ENCODE data around the gene NECAB3. TPM values are rescaled to one million over a fixed set of nuclear protein-coding genes. Genes with fewer than 3 reads are reported as not detected.

NECAB3 gene
- total and polyA plus RNA-seq, 4 donors = 27.5 to 42.7 (median 33.6) TPM

DNA sequence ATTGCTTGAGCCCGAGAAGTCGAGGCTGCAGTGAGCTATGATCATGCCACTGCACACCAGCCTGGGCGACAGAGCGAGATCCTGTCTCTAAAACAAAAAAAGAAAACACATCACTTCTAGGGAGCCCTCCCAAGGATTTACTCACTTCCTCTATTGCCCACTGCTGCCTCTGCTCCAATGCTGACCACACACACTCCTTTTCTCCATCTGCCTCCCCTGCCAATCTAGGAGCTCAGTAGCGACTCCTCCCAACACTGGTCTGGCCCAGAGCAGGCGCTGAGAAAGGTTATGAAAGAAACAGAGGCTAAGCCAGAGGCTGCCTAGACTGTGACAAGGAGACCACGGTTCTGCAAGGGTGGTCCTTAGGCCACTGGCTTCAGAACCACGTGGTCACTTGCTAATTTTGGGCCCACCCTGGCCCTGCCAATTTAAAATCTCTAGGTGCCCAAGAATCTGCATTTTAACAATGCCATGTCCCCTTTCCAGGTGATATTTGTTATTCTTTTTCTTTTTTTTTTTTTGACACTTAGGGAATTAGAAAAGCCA lies 13.2 kb upstream of the NECAB3 start:
- no peaks in the 10 kb centered on the region for H3K27me3 ChIP-seq (ENCODE audit: control insufficient read depth, insufficient read depth, low read length)

DNA sequence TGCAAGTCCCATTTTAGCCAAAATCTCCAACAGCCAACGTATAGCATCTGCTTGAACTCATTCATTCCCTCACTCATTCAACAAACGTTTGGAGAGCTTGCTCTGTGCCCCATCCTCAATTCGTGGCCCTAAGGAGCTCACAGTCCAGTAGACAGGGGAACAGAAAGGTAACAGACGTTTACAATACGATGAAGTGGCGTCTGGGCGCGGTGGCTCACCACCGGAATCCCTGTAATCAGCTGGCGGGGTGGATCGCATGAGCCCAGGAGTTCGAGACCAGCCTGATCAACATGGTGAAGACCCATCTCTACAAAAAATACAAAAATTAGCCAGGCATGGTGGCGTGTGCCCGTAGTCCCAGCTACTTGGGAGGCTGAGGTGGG lies 12.7 kb upstream of the NECAB3 start:
- H3K9me3 ChIP-seq (ENCODE audit: control insufficient read depth, insufficient read depth, low read length) = no peaks in the 10 kb centered on the region
- WGBS (ENCODE audit: insufficient coverage) = 78% methylated on average over 11 of the region's 14 CpGs
- H3K27me3 ChIP-seq (ENCODE audit: control insufficient read depth, insufficient read depth, low read length) = no peaks in the 10 kb centered on the region
- no peaks in the 10 kb centered on the region for H3K36me3 ChIP-seq (ENCODE audit: control insufficient read depth, insufficient read depth, low read length)
- no peak for DNase-seq (ENCODE audit: low read depth in 4 of 6, low spot score in 6 of 6)
- peak overlapping the region; percentile 46 for H3K4me3 ChIP-seq (ENCODE audit: low read depth, low read length)
- peak overlapping the region; percentile 41 for H3K27ac ChIP-seq (ENCODE audit: low read depth, low read length)
- peaks cover 20% of the 10 kb centered on the region for H3K4me1 ChIP-seq (ENCODE audit: control insufficient read depth, insufficient read depth, low read length)

More for the DNA sequence above, 13.2 kb upstream of the NECAB3 start:
- H3K9me3 ChIP-seq (ENCODE audit: control insufficient read depth, insufficient read depth, low read length) = no peaks in the 10 kb centered on the region
- H3K4me3 ChIP-seq (ENCODE audit: low read depth, low read length) = no peak overlapping the region
- H3K27ac ChIP-seq (ENCODE audit: low read depth, low read length) = no peak overlapping the region
- 85% methylated on average over 6 of the region's 8 CpGs for WGBS (ENCODE audit: insufficient coverage)
- no peak for DNase-seq (ENCODE audit: low read depth in 4 of 6, low spot score in 6 of 6)
- no peaks in the 10 kb centered on the region for H3K36me3 ChIP-seq (ENCODE audit: control insufficient read depth, insufficient read depth, low read length)
- H3K4me1 ChIP-seq (ENCODE audit: control insufficient read depth, insufficient read depth, low read length) = peaks cover 20% of the 10 kb centered on the region

DNA sequence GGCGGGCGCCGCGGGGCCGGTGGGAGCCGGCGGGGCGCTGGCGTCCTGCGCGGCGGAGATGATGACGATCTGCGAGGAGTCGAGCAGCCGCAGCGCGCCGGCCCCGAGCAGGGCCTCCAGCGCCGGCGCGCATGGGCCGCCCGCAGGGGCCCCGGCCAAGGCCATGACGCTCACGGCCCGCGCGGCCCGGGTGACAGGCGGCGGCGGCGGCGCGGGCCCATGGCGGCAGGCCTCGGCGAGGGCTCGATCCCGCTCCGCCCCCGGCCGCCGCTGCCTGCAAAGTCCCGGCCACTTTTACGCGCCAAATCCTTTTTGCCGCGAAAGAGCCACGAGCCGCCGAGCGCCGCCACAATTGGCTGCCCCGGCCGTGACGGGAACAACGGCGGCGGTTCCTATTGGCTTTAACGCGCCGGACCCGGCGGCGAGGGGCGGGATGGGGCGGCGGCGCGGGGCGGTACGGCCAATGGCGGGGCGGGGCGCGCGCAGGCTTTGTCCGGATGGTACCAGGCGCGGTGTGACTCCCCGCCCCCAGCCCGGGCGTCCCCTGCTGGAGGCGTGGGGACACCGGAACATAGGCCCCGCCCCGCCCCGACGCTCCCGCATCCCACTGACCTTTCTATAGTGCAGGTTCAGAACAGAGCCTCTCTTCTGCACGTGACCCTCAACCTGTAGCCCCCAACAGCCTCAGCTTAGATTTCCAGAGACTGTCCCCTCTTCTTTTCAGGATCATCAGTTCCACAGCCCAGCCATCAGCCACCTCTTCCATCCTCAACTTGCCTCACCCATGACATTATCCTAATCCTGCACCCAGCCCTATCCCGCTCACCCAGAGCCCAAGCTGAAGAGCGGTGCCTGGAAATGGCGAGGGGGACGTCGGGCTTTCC lies 12.1 kb upstream of the NECAB3 start, which contains the start of gene E2F1:
Gene E2F1, minus strand, starts transcription at position 286 of the 884 bp plus-strand sequence. Its CDS starts 121 bp downstream, at position 165.
- no peaks in the 10 kb centered on the region for H3K9me3 ChIP-seq (ENCODE audit: control insufficient read depth, insufficient read depth, low read length)
- peak within 1 kb of the TSS; percentile 46 for H3K4me3 ChIP-seq (ENCODE audit: low read depth, low read length)
- WGBS (ENCODE audit: insufficient coverage) = 2% methylated on average over 101 of the region's 101 CpGs
- peak within 1 kb of the TSS; percentile 41 for H3K27ac ChIP-seq (ENCODE audit: low read depth, low read length)
- H3K27me3 ChIP-seq (ENCODE audit: control insufficient read depth, insufficient read depth, low read length) = no peaks in the 10 kb centered on the region
- no peaks in the 10 kb centered on the region for H3K36me3 ChIP-seq (ENCODE audit: control insufficient read depth, insufficient read depth, low read length)
- peak; percentile 63 to 98 (median 92) for DNase-seq (ENCODE audit: low read depth in 4 of 6, low spot score in 6 of 6)
- peaks cover 20% of the 10 kb centered on the region for H3K4me1 ChIP-seq (ENCODE audit: control insufficient read depth, insufficient read depth, low read length)

DNA sequence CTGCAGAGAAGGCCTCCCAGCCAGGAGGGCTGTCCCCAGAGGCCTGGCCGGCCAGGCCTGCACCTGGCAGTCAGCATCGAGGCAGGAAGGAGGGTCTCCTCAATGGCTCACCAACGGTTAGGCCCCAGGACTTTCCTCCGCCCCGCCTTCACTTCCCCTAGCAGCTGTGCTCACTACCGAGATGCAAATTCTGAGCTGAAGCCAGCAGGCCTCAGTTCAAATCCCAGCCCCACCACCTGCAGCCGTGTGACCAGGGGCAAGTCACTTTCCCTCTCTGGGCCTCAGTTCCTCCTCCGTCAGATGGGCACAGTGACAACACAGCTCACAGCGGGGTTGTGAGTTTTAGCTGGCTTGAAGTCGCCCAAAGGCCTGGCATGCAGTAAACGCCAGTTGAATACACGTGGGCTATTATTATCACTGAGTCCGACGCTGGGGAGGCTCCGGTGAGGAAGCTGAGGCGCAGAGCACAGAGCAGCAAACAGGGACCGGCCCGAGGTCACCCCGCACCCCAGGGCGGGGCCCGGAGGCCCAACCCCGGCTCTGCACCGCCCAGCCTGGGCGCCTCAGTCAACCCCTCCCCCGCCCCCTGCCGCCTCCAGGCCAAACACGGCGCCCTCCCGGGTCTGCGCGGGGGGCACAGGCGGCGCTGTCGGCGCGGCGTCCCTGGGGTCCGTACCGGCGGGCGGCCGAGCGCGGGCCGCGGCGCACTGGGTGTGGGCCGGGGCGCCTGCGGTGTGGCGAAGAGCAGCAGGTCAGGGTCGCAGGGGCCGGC lies 11.3 kb upstream of the NECAB3 start:
- no peaks in the 10 kb centered on the region for H3K27me3 ChIP-seq (ENCODE audit: control insufficient read depth, insufficient read depth, low read length)
- peak overlapping the region; percentile 33 for H3K4me3 ChIP-seq (ENCODE audit: low read depth, low read length)
- no peaks in the 10 kb centered on the region for H3K9me3 ChIP-seq (ENCODE audit: control insufficient read depth, insufficient read depth, low read length)
- H3K4me1 ChIP-seq (ENCODE audit: control insufficient read depth, insufficient read depth, low read length) = peaks cover 20% of the 10 kb centered on the region
- H3K27ac ChIP-seq (ENCODE audit: low read depth, low read length) = no peak overlapping the region
- H3K36me3 ChIP-seq (ENCODE audit: control insufficient read depth, insufficient read depth, low read length) = no peaks in the 10 kb centered on the region
- DNase-seq (ENCODE audit: low read depth in 4 of 6, low spot score in 6 of 6) = peak in 1 of 6 donors; percentile 31
- WGBS (ENCODE audit: insufficient coverage) = under 1% methylated on average over 52 of the region's 53 CpGs

DNA sequence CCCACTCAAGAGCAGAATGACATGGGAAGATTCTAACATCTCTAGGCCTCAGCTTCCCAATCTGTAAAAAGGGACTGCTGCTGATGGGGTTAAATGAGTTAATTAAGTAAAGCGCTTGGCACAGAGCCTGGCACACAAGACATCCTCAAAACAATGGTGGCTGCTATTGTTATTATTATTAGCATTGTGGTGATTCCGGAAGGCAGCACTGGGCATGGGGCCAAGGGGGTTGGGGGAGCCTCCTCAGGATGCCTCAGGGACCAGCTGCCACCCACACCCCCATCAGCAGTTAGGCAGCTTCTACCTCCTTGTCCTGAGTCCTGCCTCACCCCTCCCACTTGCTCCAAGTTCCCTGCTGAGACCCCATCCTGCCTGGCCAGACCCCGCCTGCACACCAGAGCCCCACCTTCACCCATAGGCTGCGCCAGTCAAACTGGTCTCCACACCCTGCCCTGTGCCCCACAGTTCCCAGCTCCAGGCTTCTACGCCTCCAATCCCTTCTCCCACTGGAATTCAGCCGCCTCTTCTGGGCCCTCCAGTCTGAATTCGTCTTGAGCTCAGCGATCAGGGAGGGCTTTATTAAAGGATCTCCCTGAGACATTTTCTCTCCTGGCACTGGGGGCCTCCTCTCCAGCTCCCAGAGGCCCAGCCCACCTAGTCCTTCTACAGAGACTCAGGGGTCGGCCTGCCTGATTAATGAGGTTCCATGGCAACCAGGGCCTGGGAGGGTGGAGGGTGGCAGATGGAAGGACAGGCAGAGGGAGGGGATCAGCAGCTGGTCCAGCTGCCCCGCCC lies 10.5 kb upstream of the NECAB3 start:
- peak in 2 of 6 donors; percentile 37 to 64 for DNase-seq (ENCODE audit: low read depth in 4 of 6, low spot score in 6 of 6)
- H3K4me1 ChIP-seq (ENCODE audit: control insufficient read depth, insufficient read depth, low read length) = peaks cover 20% of the 10 kb centered on the region
- no peaks in the 10 kb centered on the region for H3K27me3 ChIP-seq (ENCODE audit: control insufficient read depth, insufficient read depth, low read length)
- no peaks in the 10 kb centered on the region for H3K9me3 ChIP-seq (ENCODE audit: control insufficient read depth, insufficient read depth, low read length)
- H3K36me3 ChIP-seq (ENCODE audit: control insufficient read depth, insufficient read depth, low read length) = peaks cover 6% of the 10 kb centered on the region
- 12% methylated on average over 7 of the region's 10 CpGs for WGBS (ENCODE audit: insufficient coverage)
- peak overlapping the region; percentile 33 for H3K4me3 ChIP-seq (ENCODE audit: low read depth, low read length)
- H3K27ac ChIP-seq (ENCODE audit: low read depth, low read length) = no peak overlapping the region

DNA sequence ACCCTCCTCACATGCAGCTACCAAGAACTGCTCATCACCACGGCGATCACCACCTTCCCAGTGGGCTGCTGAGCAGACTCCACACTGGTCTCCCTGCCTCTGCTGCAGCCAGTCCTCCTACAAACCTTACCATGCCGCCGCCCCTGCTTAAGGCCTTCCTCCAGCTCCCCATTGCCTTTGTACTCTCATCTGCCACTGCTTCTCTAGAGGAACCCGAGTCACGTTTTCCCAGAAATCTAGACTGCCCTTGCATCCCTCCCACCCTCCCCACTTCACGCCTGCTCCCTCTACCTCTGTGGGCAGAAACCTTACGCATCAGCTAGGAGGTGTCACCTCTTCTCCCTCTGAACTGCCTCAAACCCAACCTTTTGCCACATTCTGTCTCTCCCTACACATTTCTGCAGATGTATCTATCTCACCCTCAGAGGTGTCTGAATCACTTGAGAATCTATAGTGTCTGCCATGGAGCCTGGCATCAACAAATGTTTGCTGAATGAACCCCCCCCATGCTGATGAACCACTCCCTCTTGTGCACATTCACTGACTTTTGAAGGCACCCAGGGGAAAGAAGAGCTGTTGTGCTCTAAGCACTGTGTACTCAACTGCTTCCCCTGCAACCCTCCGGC lies 7.6 kb upstream of the NECAB3 start:
- Histone ChIP-seq H3K36me3 (ENCODE audit: control insufficient read depth, insufficient read depth, low read length) (peaks cover 15% of the 10 kb centered on the region), H3K27me3 (ENCODE audit: control insufficient read depth, insufficient read depth, low read length) (no peaks in the 10 kb centered on the region), H3K27ac (ENCODE audit: low read depth, low read length) (no peak overlapping the region), H3K4me3 (ENCODE audit: low read depth, low read length) (no peak overlapping the region), H3K4me1 (ENCODE audit: control insufficient read depth, insufficient read depth, low read length) (peaks cover 17% of the 10 kb centered on the region), H3K9me3 (ENCODE audit: control insufficient read depth, insufficient read depth, low read length) (no peaks in the 10 kb centered on the region)
- 78% methylated on average over 9 of the region's 9 CpGs for WGBS (ENCODE audit: insufficient coverage)
- no peak for DNase-seq (ENCODE audit: low read depth in 4 of 6, low spot score in 6 of 6)

DNA sequence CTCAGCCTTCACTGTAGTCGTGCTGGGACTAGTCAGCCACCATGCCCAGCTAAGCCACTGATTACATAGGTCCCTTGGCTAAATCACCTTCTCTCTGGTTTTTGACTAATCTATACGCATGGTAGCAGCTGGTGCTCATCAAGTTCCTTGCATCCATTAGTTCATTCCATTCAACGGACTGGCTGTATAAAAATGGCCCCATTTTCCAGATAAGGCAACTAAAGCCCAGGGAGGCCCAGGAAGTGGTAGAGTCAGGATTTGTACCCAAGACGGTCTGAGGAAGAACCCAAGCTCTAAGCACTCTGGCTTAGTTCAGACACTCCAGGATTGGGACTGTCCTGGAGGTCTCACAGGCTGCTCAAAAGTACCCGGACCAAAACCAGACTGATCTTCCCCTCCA lies 7.1 kb upstream of the NECAB3 start:
- H3K36me3 ChIP-seq (ENCODE audit: control insufficient read depth, insufficient read depth, low read length) = peaks cover 21% of the 10 kb centered on the region
- H3K9me3 ChIP-seq (ENCODE audit: control insufficient read depth, insufficient read depth, low read length) = no peaks in the 10 kb centered on the region
- no peak overlapping the region for H3K4me3 ChIP-seq (ENCODE audit: low read depth, low read length)
- DNase-seq (ENCODE audit: low read depth in 4 of 6, low spot score in 6 of 6) = no peak
- no peak overlapping the region for H3K27ac ChIP-seq (ENCODE audit: low read depth, low read length)
- H3K4me1 ChIP-seq (ENCODE audit: control insufficient read depth, insufficient read depth, low read length) = peaks cover 14% of the 10 kb centered on the region
- no peaks in the 10 kb centered on the region for H3K27me3 ChIP-seq (ENCODE audit: control insufficient read depth, insufficient read depth, low read length)
- 92% methylated on average over 3 of the region's 5 CpGs for WGBS (ENCODE audit: insufficient coverage)

DNA sequence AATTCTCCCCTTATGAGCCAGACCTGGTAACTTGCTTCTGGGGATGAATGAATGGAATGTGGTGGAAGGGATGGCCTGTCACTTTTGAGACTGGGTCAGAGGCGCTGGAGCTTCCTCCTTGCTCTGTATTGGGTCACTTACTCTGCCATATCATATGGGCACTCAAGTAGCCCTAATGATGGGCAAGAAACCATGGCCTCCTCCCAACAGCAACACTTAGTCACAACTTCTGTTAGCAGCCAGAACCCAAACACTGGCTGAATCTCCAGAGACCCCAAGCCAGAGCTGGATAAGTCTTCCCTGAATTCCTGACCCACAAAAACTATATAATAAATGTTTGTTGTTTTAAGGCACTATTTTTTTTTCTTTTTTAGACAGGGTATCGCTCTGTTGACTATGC lies 6.5 kb upstream of the NECAB3 start:
- no peaks in the 10 kb centered on the region for H3K9me3 ChIP-seq (ENCODE audit: control insufficient read depth, insufficient read depth, low read length)
- H3K4me1 ChIP-seq (ENCODE audit: control insufficient read depth, insufficient read depth, low read length) = peaks cover 19% of the 10 kb centered on the region
- no peaks in the 10 kb centered on the region for H3K27me3 ChIP-seq (ENCODE audit: control insufficient read depth, insufficient read depth, low read length)
- DNase-seq (ENCODE audit: low read depth in 4 of 6, low spot score in 6 of 6) = no peak
- no peak overlapping the region for H3K27ac ChIP-seq (ENCODE audit: low read depth, low read length)
- peaks cover 24% of the 10 kb centered on the region for H3K36me3 ChIP-seq (ENCODE audit: control insufficient read depth, insufficient read depth, low read length)
- H3K4me3 ChIP-seq (ENCODE audit: low read depth, low read length) = no peak overlapping the region
- no CpG with 5 or more reads among the region's 2 CpGs for WGBS (ENCODE audit: insufficient coverage)

Measured in spinal cord (tissue), 10 donors.